Keratinocyte (primary cell): ENCODE results near the gene ZNF407. TPM values are rescaled to one million over a fixed set of nuclear protein-coding genes. Genes with fewer than 3 reads are reported as not detected.

ENCODE experiments used
- DNase-seq: peaks from one replicate; pipeline ENCODE4 v3.0.0-alpha.2; 2011; ENCODE audit warnings: low read depth, missing footprints, low spot score
- FAIRE-seq: peaks from 2 replicates; lab custom pipeline; 2011; peaks lifted over from hg19 to GRCh38; lab: Jason Lieb, UNC
- H2AFZ ChIP-seq: 2 replicates; pipeline ENCODE4 v1.6.0; 2012; ENCODE audit warnings: low read length, control low read depth, inconsistent platforms; ENCODE audit not compliant: control insufficient read depth
- H3K27ac ChIP-seq: 2 replicates; pipeline ENCODE4 v1.5.1; 2011; ENCODE audit warnings: low read length; ENCODE audit not compliant: control insufficient read depth, insufficient read depth
- H3K27me3 ChIP-seq: 3 replicates; pipeline ENCODE4 v1.6.0; 2011; ENCODE audit warnings: low read length; ENCODE audit not compliant: control insufficient read depth, insufficient read depth; ENCODE audit errors: extremely low read depth
- H3K36me3 ChIP-seq, 2 experiments: 2 replicates in 1 of 2; 3 replicates in 1 of 2; pipeline ENCODE4 v1.5.1; 2011; ENCODE audit warnings: low read length in 2 of 2, mild to moderate bottlenecking in 1 of 2; ENCODE audit not compliant: control insufficient read depth in 2 of 2, insufficient read depth in 2 of 2; ENCODE audit errors: extremely low read depth in 1 of 2
- H3K4me1 ChIP-seq: 3 replicates; pipeline ENCODE4 v1.5.1; 2011; ENCODE audit warnings: low read length; ENCODE audit not compliant: control insufficient read depth, insufficient read depth; ENCODE audit errors: extremely low read depth
- H3K4me2 ChIP-seq: 3 replicates; pipeline ENCODE4 v1.6.0; 2011; ENCODE audit warnings: low read depth, low read length; ENCODE audit not compliant: control insufficient read depth, insufficient read depth; ENCODE audit errors: extremely low read depth
- H3K4me3 ChIP-seq, 3 experiments: fragments of 200-600 bp in 1 of 3; sonication (generic) in 1 of 3; 2 replicates in 2 of 3; 3 replicates in 1 of 3; pipeline ENCODE4 v1.5.1; 2011 to 2016; ENCODE audit warnings: low read length in 3 of 3, mild to moderate bottlenecking in 3 of 3, control low read depth in 2 of 3, inconsistent platforms in 1 of 3, low read depth in 1 of 3, mixed read lengths in 1 of 3, mixed run types in 1 of 3, moderate library complexity in 1 of 3; ENCODE audit not compliant: control insufficient read depth in 2 of 3, insufficient read depth in 2 of 3; ENCODE audit errors: extremely low read depth in 1 of 3
- H3K79me2 ChIP-seq: 2 replicates; pipeline ENCODE4 v1.6.0; 2012; ENCODE audit warnings: low read length; ENCODE audit not compliant: control insufficient read depth, insufficient read depth
- H3K9ac ChIP-seq: 3 replicates; pipeline ENCODE4 v1.6.0; 2011; ENCODE audit warnings: low read length; ENCODE audit not compliant: control insufficient read depth, insufficient read depth; ENCODE audit errors: extremely low read depth
- H3K9me1 ChIP-seq: 3 replicates; pipeline ENCODE4 v1.6.0; 2011; ENCODE audit warnings: low read length; ENCODE audit not compliant: control insufficient read depth, insufficient read depth; ENCODE audit errors: extremely low read depth
- H3K9me3 ChIP-seq: 2 replicates; pipeline ENCODE4 v1.5.1; 2012; ENCODE audit warnings: low read depth, low read length; ENCODE audit not compliant: control insufficient read depth
- H4K20me1 ChIP-seq: 3 replicates; pipeline ENCODE4 v1.6.0; 2011; ENCODE audit warnings: low read length; ENCODE audit not compliant: control insufficient read depth, insufficient read depth; ENCODE audit errors: extremely low read depth
- EZH2 ChIP-seq: IDR thresholded peaks from one replicate; pipeline ENCODE4 v1.6.1; 2012; ENCODE audit warnings: inconsistent platforms, mild to moderate bottlenecking, low read length, moderate library complexity
- dilution Hi-C: fragments of 300-500 bp; cut with MboI; formaldehyde crosslinking; loops from one replicate; pipeline ENCODE4 v1.7.0; 2020; ENCODE audit warnings: low sequenced_read_pairs; ENCODE audit not compliant: extremely low pct_ligation_motif_present
- polyA plus RNA-seq, 5 experiments: library from polyadenylated mRNA; depleted of rRNA in 3 of 5; stranded (reverse) in 3 of 5; stranded (forward) in 1 of 5; unstranded in 1 of 5; fragments of >200 nt; gene quantifications; 1 replicate in 1 of 5; 2 replicates in 3 of 5; 3 replicates in 1 of 5; pipeline versions ENCODE4 v1.2.1 to v1.2.3, GENCODE V29; 2011 to 2012; ENCODE audit warnings: missing spikeins in 2 of 5, low read depth in 1 of 5, low replicate concordance in 1 of 5
- TF ChIP-seq, protein P1 (sequence below), 3 experiments: IDR thresholded peaks in 1 of 3; conservative IDR thresholded peaks in 1 of 3; optimal IDR thresholded peaks in 1 of 3; 2 replicates in 2 of 3; 3 replicates in 1 of 3; pipeline versions ENCODE3 to v1.5.1; 2011; ENCODE audit warnings: low read length in 3 of 3, mild to moderate bottlenecking in 3 of 3, moderate library complexity in 2 of 3, control low read depth in 1 of 3, inconsistent platforms in 1 of 3; ENCODE audit not compliant: insufficient read depth in 2 of 3; ENCODE audit errors: extremely low read depth in 1 of 3

The ZNF407 gene
- polyA plus RNA-seq, 1 donor (not counting 4 experiments of a cell fraction or from before 2014, with no cell fraction given): 3.8 TPM

DNA sequence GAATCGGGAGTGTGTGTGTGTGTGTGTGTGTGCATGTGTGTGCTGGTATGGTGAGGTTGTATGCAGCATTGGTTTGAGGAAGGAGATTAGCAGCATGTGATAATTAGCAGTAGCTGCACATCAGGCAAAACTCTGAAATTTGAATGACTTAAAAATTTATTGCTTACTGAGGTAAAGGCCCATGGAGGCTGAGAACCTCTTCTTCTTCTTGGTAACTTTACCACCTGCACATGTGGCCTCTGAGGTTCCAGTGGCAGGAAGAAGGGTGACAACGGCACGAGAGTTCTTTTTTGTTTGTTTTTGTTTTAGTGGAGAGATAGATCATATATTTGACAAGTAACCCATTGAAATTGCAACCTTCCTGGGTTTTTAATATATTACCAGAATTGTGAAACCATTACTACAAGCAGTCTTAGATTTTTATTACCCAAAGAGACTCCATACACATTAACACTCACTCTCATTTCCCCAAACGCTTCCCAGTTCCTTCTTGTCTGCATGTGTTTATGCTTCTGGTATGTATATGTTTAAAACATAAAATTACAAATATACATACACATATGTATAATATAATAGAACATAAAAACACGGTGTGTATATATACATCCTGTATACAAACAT is 319.2 kb downstream of the ZNF407 start:
- H3K79me2 ChIP-seq: no peaks in the 10 kb centered on the region
- H2AFZ ChIP-seq: no peak overlapping the region
- H3K4me3 ChIP-seq: no peak overlapping the region
- no peak overlapping the region for H3K27ac ChIP-seq
- no peak overlapping the region for H3K9ac ChIP-seq
- no peaks in the 10 kb centered on the region for H3K27me3 ChIP-seq
- H3K36me3 ChIP-seq: no peaks in the 10 kb centered on the region
- DNase-seq: no peak
- no peaks in the 10 kb centered on the region for H3K9me1 ChIP-seq
- FAIRE-seq: no peak
- no peaks in the 10 kb centered on the region for H4K20me1 ChIP-seq
- no peak overlapping the region for H3K4me2 ChIP-seq
- H3K9me3 ChIP-seq: no peaks in the 10 kb centered on the region
- dilution Hi-C loops: no loop called here
- no peak for TF ChIP-seq EZH2
- TF ChIP-seq, protein P1, sequence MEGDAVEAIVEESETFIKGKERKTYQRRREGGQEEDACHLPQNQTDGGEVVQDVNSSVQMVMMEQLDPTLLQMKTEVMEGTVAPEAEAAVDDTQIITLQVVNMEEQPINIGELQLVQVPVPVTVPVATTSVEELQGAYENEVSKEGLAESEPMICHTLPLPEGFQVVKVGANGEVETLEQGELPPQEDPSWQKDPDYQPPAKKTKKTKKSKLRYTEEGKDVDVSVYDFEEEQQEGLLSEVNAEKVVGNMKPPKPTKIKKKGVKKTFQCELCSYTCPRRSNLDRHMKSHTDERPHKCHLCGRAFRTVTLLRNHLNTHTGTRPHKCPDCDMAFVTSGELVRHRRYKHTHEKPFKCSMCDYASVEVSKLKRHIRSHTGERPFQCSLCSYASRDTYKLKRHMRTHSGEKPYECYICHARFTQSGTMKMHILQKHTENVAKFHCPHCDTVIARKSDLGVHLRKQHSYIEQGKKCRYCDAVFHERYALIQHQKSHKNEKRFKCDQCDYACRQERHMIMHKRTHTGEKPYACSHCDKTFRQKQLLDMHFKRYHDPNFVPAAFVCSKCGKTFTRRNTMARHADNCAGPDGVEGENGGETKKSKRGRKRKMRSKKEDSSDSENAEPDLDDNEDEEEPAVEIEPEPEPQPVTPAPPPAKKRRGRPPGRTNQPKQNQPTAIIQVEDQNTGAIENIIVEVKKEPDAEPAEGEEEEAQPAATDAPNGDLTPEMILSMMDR (optimal IDR thresholded peaks at IDR 0.05 in 1 of 3, IDR thresholded peaks at IDR 0.05 in 1 of 3, conservative IDR thresholded peaks at IDR 0.05 in 1 of 3; ENCODE audit: extremely low read depth in 1 of 3, insufficient read depth in 2 of 3, low read length in 3 of 3): no peak
- H3K4me1 ChIP-seq: no peaks in the 10 kb centered on the region

DNA sequence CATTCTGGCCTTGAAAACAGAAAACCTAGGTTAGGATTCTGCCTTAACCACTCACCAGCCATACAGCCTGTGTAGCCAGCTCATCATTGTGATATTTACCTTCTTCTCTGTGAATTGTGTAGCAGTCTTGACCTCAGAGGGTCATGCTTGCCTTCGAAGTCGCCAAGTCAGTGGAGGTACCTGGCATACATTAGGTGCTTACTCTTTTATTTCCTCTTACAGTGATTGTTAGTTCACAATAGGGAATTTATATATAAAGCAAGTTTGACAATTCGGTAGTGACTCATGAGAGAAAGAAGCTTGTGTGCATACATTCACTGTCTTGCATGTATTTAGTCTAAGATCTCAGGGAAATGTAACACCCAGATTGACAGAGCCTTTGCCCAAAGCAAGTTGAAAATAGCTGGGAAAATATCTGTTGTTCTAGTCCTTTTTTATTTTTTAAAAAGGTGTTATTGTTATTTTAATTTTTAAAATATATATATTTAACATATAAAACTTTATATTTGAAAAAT is 320.7 kb downstream of the ZNF407 start:
- no peak overlapping the region for H3K27ac ChIP-seq
- FAIRE-seq: no peak

More for the DNA sequence above, 320.7 kb downstream of the ZNF407 start:
- Histone ChIP-seq H3K79me2 (no peaks in the 10 kb centered on the region), H3K4me3 (no peak overlapping the region), H3K9me1 (no peaks in the 10 kb centered on the region), H3K36me3 (no peaks in the 10 kb centered on the region), H3K9ac (no peak overlapping the region), H3K4me1 (no peaks in the 10 kb centered on the region), H3K9me3 (no peaks in the 10 kb centered on the region), H4K20me1 (no peaks in the 10 kb centered on the region), H3K27me3 (no peaks in the 10 kb centered on the region), H2AFZ (no peak overlapping the region), H3K4me2 (no peak overlapping the region)
- no peak for TF ChIP-seq EZH2
- no peak for DNase-seq
- dilution Hi-C loops: no loop called here
